ENCODE results near the gene NKTR. TPM values are rescaled to one million over a fixed set of nuclear protein-coding genes. Genes with fewer than 3 reads are reported as not detected.

Gene NKTR
- total and polyA plus RNA-seq, 9 of the 15 experiments (the other 6 are each of a cell fraction or from before 2014, with no cell fraction given): 19.7 to 123 (median 92.6) TPM

DNA sequence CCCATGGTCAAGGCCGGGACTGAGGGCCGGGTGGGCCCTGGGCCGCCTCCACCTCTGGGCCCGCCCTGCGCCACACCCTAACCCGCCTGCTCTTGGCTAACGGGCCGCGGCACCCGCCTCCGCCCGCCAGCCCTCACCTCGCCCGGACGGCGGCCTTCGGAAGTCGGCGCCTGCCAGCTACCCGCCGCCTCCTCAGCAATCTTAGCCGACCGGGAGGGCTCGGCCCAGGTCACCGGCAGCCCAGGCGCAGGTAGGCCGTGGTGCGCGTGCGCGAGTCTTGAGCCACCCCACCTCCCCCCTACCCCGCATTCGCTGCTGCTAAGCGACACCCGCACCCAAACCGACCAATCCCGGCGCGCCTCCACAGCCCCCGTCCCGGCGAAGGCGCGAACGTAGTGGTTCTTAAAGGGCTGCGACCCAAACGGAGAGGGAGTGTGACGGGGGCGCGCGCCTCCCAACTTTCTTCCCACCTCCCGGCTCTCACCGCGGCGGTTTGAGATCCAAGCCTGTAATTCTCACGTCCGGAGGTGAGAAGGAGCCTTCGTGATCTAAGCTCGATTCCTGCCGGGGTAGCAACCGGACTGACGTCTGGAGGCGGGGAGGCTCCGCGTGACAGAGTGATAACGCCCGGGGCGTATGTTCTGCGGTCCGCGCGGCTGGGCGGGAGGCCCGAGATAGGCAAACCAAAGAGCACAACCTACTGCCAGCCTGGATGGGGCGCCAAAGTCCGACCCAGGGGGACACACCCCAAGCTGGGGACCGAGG lies 18.6 kb upstream of the NKTR start, which contains the start of gene SEC22C (continued):
- TF ChIP-seq CEBPZ (IDR thresholded peaks at IDR 0.05; ENCODE audit: borderline replicate concordance, low read depth, low read length) (no peak), ZNF224 (CRISPR knock-in tag; IDR thresholded peaks at IDR 0.05) (no peak), SMARCB1 (IDR thresholded peaks at IDR 0.05; ENCODE audit: insufficient read length, low read depth) (no peak), RBM25 (IDR thresholded peaks at IDR 0.05; ENCODE audit: low read depth, low read length, severe bottlenecking) (peak; percentile 94), CBFA2T2 (conservative IDR thresholded peaks at IDR 0.05) (peak; percentile 65), ZNF282 (CRISPR knock-in tag; IDR thresholded peaks at IDR 0.05) (no peak), KAT2B (IDR thresholded peaks at IDR 0.05; ENCODE audit: low read depth, low read length) (no peak), ARID1B (IDR thresholded peaks at IDR 0.05) (peak; percentile 83), SRSF3 (IDR thresholded peaks at IDR 0.05; ENCODE audit: insufficient read depth, low read length) (no peak), CCNT2 (IDR thresholded peaks at IDR 0.05; ENCODE audit: borderline replicate concordance, extremely low read depth, insufficient read length, low read depth, low read length) (peak; percentile 84), CGGBP1 (CRISPR knock-in tag; IDR thresholded peaks at IDR 0.05) (no peak), DNMT1 (IDR thresholded peaks at IDR 0.05) (no peak), BRD9 (IDR thresholded peaks at IDR 0.05; ENCODE audit: low read depth, partially characterized antibody) (no peak), DEAF1 (CRISPR knock-in tag; IDR thresholded peaks at IDR 0.05) (peak; percentile 87), TSHZ1 (CRISPR knock-in tag; IDR thresholded peaks at IDR 0.05) (no peak), ZNF384 (IDR thresholded peaks at IDR 0.05; ENCODE audit: low read depth, low read length) (0 out of 2 replicates have a peak, but pooled peaks have one; percentile 8)
- TF ChIP-seq, protein P1, sequence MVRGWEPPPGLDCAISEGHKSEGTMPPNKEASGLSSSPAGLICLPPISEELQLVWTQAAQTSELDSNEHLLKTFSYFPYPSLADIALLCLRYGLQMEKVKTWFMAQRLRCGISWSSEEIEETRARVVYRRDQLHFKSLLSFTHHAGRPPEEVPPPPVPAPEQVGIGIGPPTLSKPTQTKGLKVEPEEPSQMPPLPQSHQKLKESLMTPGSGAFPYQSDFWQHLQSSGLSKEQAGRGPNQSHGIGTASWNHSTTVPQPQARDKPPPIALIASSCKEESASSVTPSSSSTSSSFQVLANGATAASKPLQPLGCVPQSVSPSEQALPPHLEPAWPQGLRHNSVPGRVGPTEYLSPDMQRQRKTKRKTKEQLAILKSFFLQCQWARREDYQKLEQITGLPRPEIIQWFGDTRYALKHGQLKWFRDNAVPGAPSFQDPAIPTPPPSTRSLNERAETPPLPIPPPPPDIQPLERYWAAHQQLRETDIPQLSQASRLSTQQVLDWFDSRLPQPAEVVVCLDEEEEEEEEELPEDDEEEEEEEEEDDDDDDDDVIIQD (CRISPR knock-in tag; IDR thresholded peaks at IDR 0.05): no peak

Measured in K562 (cell line).